Measurements from ENCODE around the gene KCTD15. TPM values are rescaled to one million over a fixed set of nuclear protein-coding genes. Genes with fewer than 3 reads are reported as not detected.

The KCTD15 gene
- total and polyA plus RNA-seq, 2 donors (not counting 1 experiment from before 2014, with no cell fraction given): 0.54 to 0.81 TPM

GRCh38 chr19:33815380-33816340 lies 19.0 kb downstream of the KCTD15 start:
- Histone ChIP-seq H3K27ac (ENCODE audit: low read length in 2 of 2) (no peak overlapping the region), H2AFZ (ENCODE audit: insufficient read depth, low read depth, low read length, poor library complexity, severe bottlenecking) (no peak overlapping the region), H3K27me3 (replicated peaks in 1 of 4; ENCODE audit: control extremely low read depth in 1 of 4, control insufficient read depth in 3 of 4, insufficient read depth in 4 of 4, low read length in 3 of 4) (peaks cover 0 to 4% (median 0%) of the 10 kb centered on the region in 4 experiments), H4K20me1 (ENCODE audit: control insufficient read depth, insufficient read depth, low read length, poor library complexity, severe bottlenecking) (no peaks in the 10 kb centered on the region), H3K4me2 (replicated peaks; ENCODE audit: low read depth, low read length, poor library complexity, severe bottlenecking) (no peak overlapping the region), H3K4me1 (ENCODE audit: control insufficient read depth in 2 of 2, insufficient read depth in 2 of 2, low read length in 2 of 2) (peaks cover 17 to 24% of the 10 kb centered on the region in 2 donors), H3K4me3 (ENCODE audit: control extremely low read depth in 1 of 5, extremely low read depth in 1 of 5, insufficient read depth in 1 of 5, low read depth in 2 of 5, low read length in 4 of 5) (no peak overlapping the region), H3K36me3 (replicated peaks in 1 of 2; ENCODE audit: control extremely low read depth in 1 of 2, control insufficient read depth in 1 of 2, extremely low read depth in 1 of 2, insufficient read depth in 2 of 2, low read length in 1 of 2) (no peaks in the 10 kb centered on the region), H3K9ac (ENCODE audit: low read length) (no peak overlapping the region), H3K79me2 (ENCODE audit: control insufficient read depth, insufficient read depth, low read length) (no peaks in the 10 kb centered on the region), H3K9me3 (ENCODE audit: control extremely low read depth in 1 of 3, control insufficient read depth in 2 of 3, insufficient read depth in 1 of 3, low read length in 2 of 3) (peaks cover 0 to 7% (median 0%) of the 10 kb centered on the region in 3 donors)
- DNase-seq: no peak
- Mint-ChIP-seq H3K27ac (no peak overlapping the region), H3K27me3 (no peaks in the 10 kb centered on the region), H3K4me3 (no peak overlapping the region), H3K9me3 (ENCODE audit: insufficient read depth) (no peaks in the 10 kb centered on the region), H3K4me1 (peaks cover 23% of the 10 kb centered on the region)
- ATAC-seq (ENCODE audit: low read depth): no peak
- intact Hi-C loops (cut with micrococcal nuclease): no loop called here
- WGBS (ENCODE audit: insufficient coverage): 80% methylated on average over 8 of the region's 15 CpGs
- ChIA-PET POLR2A (no interaction called here), CTCF (interaction anchor here (0.9 kb wide), 1 partner anchor 38 kb away, joined by 4 read pairs; no protein-coding TSS in a partner anchor)
- no peak for TF ChIP-seq CTCF (IDR thresholded peaks at IDR 0.05)
- no peak for TF ChIP-seq EZH2 (IDR thresholded peaks at IDR 0.05; ENCODE audit: borderline replicate concordance, insufficient read depth, low read depth, low read length, poor library complexity, severe bottlenecking)

DNA sequence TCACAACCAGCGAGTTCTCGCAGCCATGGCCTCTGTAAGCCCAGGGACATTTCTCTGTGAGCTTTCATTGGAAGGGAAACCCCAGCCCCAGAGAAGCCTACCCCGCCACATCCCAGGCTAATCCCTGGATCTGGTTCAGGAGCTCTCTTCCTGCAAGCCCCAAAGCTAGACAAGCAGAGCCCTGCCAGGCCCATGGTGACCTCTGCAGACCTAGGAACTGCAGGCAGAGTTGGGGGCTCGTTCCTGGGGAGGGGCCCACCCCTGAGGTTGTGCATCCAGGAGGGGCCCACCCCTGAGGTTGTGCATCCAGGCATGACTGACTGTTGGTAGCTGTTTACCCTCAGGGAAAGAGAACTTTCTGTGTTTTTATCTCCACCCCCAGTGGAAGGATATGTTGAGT lies 21.7 kb downstream of the KCTD15 start:
- DNase-seq: no peak
- Histone ChIP-seq H3K4me3 (ENCODE audit: control extremely low read depth in 1 of 5, extremely low read depth in 1 of 5, insufficient read depth in 1 of 5, low read depth in 2 of 5, low read length in 4 of 5) (no peak overlapping the region), H3K9ac (ENCODE audit: low read length) (no peak overlapping the region), H3K27ac (ENCODE audit: low read length in 2 of 2) (no peak overlapping the region), H3K9me3 (ENCODE audit: control extremely low read depth in 1 of 3, control insufficient read depth in 2 of 3, insufficient read depth in 1 of 3, low read length in 2 of 3) (peaks cover 0 to 7% (median 0%) of the 10 kb centered on the region in 3 donors), H3K4me2 (replicated peaks; ENCODE audit: low read depth, low read length, poor library complexity, severe bottlenecking) (no peak overlapping the region), H4K20me1 (ENCODE audit: control insufficient read depth, insufficient read depth, low read length, poor library complexity, severe bottlenecking) (no peaks in the 10 kb centered on the region), H2AFZ (ENCODE audit: insufficient read depth, low read depth, low read length, poor library complexity, severe bottlenecking) (no peak overlapping the region), H3K27me3 (replicated peaks in 1 of 4; ENCODE audit: control extremely low read depth in 1 of 4, control insufficient read depth in 3 of 4, insufficient read depth in 4 of 4, low read length in 3 of 4) (peaks cover 0 to 4% (median 0%) of the 10 kb centered on the region in 4 experiments), H3K4me1 (ENCODE audit: control insufficient read depth in 2 of 2, insufficient read depth in 2 of 2, low read length in 2 of 2) (peaks cover 21 to 27% of the 10 kb centered on the region in 2 donors), H3K36me3 (replicated peaks in 1 of 2; ENCODE audit: control extremely low read depth in 1 of 2, control insufficient read depth in 1 of 2, extremely low read depth in 1 of 2, insufficient read depth in 2 of 2, low read length in 1 of 2) (no peaks in the 10 kb centered on the region), H3K79me2 (ENCODE audit: control insufficient read depth, insufficient read depth, low read length) (no peaks in the 10 kb centered on the region)
- TF ChIP-seq EZH2 (IDR thresholded peaks at IDR 0.05; ENCODE audit: borderline replicate concordance, insufficient read depth, low read depth, low read length, poor library complexity, severe bottlenecking) (no peak), CTCF (IDR thresholded peaks at IDR 0.05) (no peak)
- WGBS (ENCODE audit: insufficient coverage): 79% methylated on average over 4 of the region's 4 CpGs
- peak overlapping the region; percentile 56 for H3K27ac Mint-ChIP-seq
- no peaks in the 10 kb centered on the region for H3K27me3 Mint-ChIP-seq
- intact Hi-C loops (cut with micrococcal nuclease): no loop called here
- no peak for ATAC-seq (ENCODE audit: low read depth)
- peaks cover 29% of the 10 kb centered on the region for H3K4me1 Mint-ChIP-seq
- peak overlapping the region; percentile 61 for H3K4me3 Mint-ChIP-seq
- ChIA-PET CTCF (no interaction called here), POLR2A (no interaction called here)
- no peaks in the 10 kb centered on the region for H3K9me3 Mint-ChIP-seq (ENCODE audit: insufficient read depth)
